Activated naive CD8-positive, alpha-beta T cell (primary cell): ENCODE data around the gene ATP8B4.

Experiments
- H3K27ac Mint-ChIP-seq: one replicate; pipeline ENCODE4 v1.8.0; 2021; ENCODE audit warnings: mixed read lengths
- H3K27me3 Mint-ChIP-seq: one replicate; pipeline ENCODE4 v1.8.0; 2021; ENCODE audit warnings: mixed read lengths
- H3K36me3 Mint-ChIP-seq: one replicate; pipeline ENCODE4 v1.8.0; 2021; ENCODE audit warnings: mixed read lengths
- H3K4me1 Mint-ChIP-seq: one replicate; pipeline ENCODE4 v1.8.0; 2021; ENCODE audit warnings: low read depth, mixed read lengths
- H3K4me3 Mint-ChIP-seq: one replicate; pipeline ENCODE4 v1.8.0; 2021; ENCODE audit warnings: mild to moderate bottlenecking, mixed read lengths
- H3K9me3 Mint-ChIP-seq: one replicate; pipeline ENCODE4 v1.8.0; 2021; ENCODE audit warnings: low read depth, mixed read lengths

Gene ATP8B4

DNA sequence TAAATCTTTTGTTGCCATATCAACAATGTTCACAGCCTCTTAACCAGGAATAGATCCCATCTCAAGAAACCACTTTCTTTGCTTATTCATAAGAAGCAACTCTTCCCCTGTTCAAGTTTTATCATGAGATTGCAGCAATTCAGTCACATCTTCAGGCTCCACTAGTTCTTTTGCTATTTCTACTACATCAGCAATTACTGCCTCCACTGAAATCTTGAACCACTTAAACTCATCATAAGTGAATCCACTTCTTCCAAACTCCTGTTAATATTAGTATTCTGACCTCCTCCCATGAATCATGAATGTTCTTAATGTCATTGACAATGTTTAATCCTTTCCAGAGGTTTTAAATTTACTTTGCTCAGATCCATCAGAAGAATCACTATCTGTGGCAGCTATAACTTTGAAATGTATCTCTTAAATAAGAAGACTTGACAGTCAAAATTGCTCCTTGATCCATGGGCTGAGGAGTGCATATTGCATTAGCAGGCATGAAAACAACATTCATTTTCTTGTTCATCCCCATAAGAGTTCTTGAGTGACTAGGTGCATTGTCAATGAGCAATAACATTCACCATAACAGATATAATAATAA lies 292.3 kb downstream of the ATP8B4 start:
- H3K36me3 Mint-ChIP-seq = no peaks in the 10 kb centered on the region
- no peak overlapping the region for H3K4me3 Mint-ChIP-seq
- H3K27ac Mint-ChIP-seq = no peak overlapping the region
- no peaks in the 10 kb centered on the region for H3K4me1 Mint-ChIP-seq
- peaks cover 1% of the 10 kb centered on the region for H3K27me3 Mint-ChIP-seq
- no peaks in the 10 kb centered on the region for H3K9me3 Mint-ChIP-seq

DNA sequence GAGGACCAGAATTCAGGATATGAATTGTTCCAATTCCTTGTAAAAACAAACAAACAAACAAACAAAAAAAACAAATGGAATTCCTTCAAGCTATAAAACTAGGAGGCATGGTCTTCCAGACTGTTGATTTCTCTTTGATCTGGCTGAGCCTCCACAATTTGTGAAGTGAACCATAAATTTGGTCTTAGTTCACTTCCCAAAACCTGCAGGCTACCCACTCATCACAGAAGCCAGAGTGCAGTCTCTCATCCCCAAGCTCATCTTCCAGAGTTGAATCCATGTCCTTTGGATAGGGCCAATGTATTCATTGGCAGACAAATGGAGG lies 294.3 kb downstream of the ATP8B4 start:
- H3K9me3 Mint-ChIP-seq = no peaks in the 10 kb centered on the region
- no peak overlapping the region for H3K4me3 Mint-ChIP-seq
- H3K27ac Mint-ChIP-seq = no peak overlapping the region
- no peaks in the 10 kb centered on the region for H3K36me3 Mint-ChIP-seq
- peaks cover 1% of the 10 kb centered on the region for H3K27me3 Mint-ChIP-seq
- H3K4me1 Mint-ChIP-seq = no peaks in the 10 kb centered on the region

DNA sequence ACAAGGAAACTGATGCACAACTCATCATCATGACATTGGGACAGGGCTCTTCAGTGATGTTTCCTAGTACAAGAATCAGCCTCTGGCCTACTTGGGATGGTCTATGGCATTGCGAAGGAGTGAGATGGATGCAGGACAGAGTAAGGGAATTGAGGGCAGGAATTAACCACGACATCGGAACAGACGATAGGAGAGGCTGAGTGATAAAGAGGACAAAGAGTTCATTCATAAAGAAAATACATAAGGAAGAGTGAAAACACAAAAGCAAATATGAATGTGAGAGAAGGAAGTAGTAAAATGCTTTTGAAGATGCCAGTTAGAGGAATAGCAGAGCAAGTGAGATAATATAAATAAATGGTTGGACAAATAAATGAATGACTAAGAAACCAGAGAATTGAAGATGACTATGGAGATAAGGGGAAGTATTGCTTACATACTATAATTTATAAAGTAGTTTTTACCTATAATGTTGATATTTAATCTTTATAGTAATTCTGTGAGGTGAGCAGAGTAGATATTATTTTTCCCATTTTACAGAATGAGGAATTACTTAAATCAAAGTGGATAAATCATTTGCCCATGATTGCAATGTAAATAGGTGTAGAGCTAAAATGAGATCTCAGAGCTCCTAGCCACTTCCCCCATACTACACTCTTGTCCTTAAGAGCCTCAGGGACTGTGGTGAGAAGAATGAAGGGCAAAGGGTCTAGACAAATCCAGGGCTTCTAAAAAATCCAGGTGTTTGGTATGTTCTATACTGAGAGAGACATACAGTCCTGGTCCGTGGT lies 294.9 kb downstream of the ATP8B4 start:
- Mint-ChIP-seq H3K27ac (no peak overlapping the region), H3K4me3 (no peak overlapping the region), H3K9me3 (no peaks in the 10 kb centered on the region), H3K36me3 (no peaks in the 10 kb centered on the region), H3K4me1 (no peaks in the 10 kb centered on the region), H3K27me3 (peaks cover 1% of the 10 kb centered on the region)

DNA sequence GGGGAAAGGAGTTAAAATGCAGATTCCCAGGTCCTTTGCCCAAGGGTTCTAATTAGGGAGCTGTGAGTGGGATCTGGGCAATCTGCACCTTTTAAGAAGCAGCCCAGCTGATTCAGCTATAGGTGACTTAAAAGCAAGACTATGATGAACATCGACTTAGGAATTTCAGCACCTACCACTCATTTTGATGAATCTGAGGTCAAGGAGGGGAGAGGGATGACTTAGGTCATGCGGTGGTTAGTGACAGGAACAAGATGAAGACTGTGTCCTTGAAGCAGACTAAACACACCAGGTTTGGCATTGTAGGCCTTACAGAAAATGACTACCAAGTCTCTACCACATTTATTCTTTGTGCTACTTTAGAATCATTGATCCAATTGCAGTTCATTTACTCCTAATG lies 301.9 kb downstream of the ATP8B4 start:
- Mint-ChIP-seq H3K27me3 (peaks cover 6% of the 10 kb centered on the region), H3K36me3 (no peaks in the 10 kb centered on the region), H3K4me1 (peaks cover 6% of the 10 kb centered on the region), H3K9me3 (no peaks in the 10 kb centered on the region), H3K4me3 (no peak overlapping the region), H3K27ac (no peak overlapping the region)

DNA sequence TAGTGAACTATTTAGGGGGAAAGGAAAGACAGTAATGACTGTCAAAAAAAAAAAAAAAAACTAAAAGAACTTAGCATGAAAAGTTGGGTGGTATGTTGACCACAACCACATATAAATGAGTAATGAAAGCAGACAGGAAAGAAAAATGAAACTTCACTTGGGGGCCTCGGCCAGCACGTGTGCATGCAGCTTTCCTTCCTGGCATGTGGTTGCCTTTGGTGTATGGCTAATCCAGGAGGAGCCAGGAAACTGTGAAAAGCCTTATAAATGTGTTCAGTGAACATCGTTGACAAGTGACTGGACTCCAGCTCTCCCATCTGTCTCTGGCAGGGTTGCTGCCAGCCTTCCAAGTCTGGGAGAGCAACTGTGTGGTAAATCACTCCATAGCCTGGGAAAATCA lies 303.1 kb downstream of the ATP8B4 start:
- Mint-ChIP-seq H3K27me3 (peaks cover 6% of the 10 kb centered on the region), H3K4me3 (no peak overlapping the region), H3K27ac (no peak overlapping the region), H3K9me3 (no peaks in the 10 kb centered on the region), H3K4me1 (peaks cover 6% of the 10 kb centered on the region), H3K36me3 (no peaks in the 10 kb centered on the region)

DNA sequence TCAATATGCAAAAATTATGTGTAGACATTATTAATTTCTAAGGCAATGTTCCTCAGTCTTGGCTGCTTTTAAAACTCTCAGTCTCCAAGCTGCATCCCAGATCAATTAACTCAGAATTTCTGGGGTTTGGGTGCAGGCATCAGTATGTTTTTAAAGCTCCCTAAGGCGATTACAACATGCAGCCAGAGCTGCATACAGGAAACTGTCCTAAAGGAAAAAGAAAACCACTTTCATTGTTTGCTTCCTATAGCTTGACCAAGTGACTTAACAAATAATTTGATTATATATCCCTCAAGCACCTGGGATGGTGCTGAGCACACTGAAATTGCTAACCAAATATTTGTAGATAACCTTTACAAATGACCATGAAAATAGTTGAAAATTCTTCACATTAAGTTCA lies 303.5 kb downstream of the ATP8B4 start:
- Mint-ChIP-seq H3K36me3 (no peaks in the 10 kb centered on the region), H3K9me3 (no peaks in the 10 kb centered on the region), H3K4me3 (no peak overlapping the region), H3K27ac (no peak overlapping the region), H3K4me1 (peaks cover 6% of the 10 kb centered on the region), H3K27me3 (peaks cover 6% of the 10 kb centered on the region)

DNA sequence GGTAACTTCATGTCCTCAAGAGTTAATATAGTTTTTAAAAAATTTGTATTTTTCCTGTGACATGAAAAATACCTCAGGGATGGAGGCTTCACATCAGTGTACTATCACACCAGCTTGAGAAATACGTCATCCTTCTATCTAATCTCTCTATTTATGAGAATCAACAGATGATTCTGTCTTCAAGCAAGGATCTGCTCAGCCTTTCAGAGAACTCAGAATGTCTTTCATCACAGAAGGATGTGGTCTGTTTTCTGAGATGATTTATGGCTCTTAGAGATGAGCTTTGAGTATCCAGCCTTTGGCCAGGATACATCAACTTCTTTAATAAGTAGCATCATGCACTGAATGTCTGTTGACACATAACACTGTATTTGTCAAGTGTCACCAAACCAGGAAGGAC lies 304.3 kb downstream of the ATP8B4 start:
- Mint-ChIP-seq H3K4me1 (peaks cover 6% of the 10 kb centered on the region), H3K27me3 (peaks cover 6% of the 10 kb centered on the region), H3K4me3 (no peak overlapping the region), H3K36me3 (no peaks in the 10 kb centered on the region), H3K27ac (no peak overlapping the region), H3K9me3 (no peaks in the 10 kb centered on the region)

DNA sequence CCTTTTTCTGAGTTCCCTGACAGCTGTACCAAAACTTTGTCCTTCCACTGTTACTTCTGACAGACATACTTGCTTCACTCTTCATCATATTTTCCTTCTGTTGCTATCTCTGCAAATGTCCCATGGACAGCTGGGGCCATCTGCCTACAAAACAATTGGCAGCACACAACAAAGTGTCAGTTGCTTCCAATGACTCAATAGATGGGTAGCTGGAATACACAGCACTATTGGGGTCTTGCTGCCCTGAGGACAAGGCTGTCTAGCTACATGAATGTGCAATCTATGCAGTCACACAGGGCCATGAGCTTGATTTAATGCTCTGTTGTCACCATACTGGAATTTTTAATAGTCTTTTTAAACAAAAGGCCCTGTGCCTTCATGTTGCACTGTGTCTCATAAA lies 305.4 kb downstream of the ATP8B4 start:
- H3K4me3 Mint-ChIP-seq = no peak overlapping the region
- peaks cover 8% of the 10 kb centered on the region for H3K27me3 Mint-ChIP-seq
- H3K27ac Mint-ChIP-seq = no peak overlapping the region
- peaks cover 6% of the 10 kb centered on the region for H3K4me1 Mint-ChIP-seq
- H3K9me3 Mint-ChIP-seq = no peaks in the 10 kb centered on the region
- H3K36me3 Mint-ChIP-seq = no peaks in the 10 kb centered on the region

DNA sequence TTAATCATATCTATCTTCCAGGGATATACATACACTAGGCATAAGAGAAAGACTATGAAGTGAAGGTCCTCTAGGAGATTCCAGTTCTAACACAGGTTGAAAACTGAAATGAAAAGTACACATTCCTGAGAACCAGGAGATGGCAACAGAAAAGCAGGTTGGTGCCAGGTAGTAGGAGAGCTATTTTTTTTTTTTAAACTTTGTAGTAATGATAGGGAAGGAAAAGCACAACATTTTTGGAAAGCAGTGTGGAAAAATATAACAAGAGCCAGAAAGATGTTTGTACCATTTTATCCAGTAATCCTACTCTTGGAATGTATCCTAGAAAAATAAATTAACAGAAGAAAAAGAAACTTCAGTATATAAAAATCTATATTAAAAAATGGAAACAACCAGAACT lies 308.3 kb downstream of the ATP8B4 start:
- Mint-ChIP-seq H3K4me1 (peaks cover 1% of the 10 kb centered on the region), H3K9me3 (no peaks in the 10 kb centered on the region), H3K27ac (no peak overlapping the region)

DNA sequence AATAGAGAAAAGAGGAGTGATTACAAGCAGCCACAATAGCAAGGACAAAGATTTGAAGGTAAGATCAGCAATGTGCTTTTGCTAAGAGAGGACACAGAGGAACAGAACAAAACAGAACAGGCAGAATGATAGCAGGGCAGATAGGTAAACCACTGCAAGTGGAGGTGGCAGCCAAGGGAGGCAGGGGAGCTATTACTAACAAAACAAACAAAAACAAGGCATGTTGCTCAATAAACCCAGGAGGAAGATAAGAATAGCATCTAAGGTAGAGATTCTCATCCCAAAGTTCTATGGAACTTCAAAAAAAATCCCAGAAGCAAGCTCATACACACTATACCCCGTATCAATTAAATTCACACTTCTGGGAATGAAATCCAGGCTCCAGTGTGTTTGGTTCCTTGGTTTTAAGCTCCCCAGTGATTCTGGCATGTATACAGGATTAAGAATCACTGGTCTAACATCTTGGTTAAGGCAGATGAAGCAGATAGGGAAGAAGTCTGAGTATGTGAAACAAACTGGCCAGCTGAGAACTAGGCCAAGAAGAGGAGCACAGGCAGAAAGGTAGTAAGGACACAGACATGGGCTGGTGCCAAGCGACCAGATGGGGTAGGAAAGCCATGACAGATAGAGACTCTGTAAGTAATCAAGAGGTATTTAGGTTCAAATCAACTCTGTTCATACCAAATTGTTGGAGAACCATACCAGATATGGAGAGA lies 309.0 kb downstream of the ATP8B4 start:
- H3K4me3 Mint-ChIP-seq = no peak overlapping the region
- H3K27ac Mint-ChIP-seq = no peak overlapping the region
- peaks cover under 1% of the 10 kb centered on the region for H3K36me3 Mint-ChIP-seq
- peaks cover 6% of the 10 kb centered on the region for H3K27me3 Mint-ChIP-seq
- no peaks in the 10 kb centered on the region for H3K9me3 Mint-ChIP-seq
- H3K4me1 Mint-ChIP-seq = no peaks in the 10 kb centered on the region

More for the DNA sequence above, 308.3 kb downstream of the ATP8B4 start:
- Mint-ChIP-seq H3K4me3 (no peak overlapping the region), H3K27me3 (peaks cover 7% of the 10 kb centered on the region), H3K36me3 (no peaks in the 10 kb centered on the region)

DNA sequence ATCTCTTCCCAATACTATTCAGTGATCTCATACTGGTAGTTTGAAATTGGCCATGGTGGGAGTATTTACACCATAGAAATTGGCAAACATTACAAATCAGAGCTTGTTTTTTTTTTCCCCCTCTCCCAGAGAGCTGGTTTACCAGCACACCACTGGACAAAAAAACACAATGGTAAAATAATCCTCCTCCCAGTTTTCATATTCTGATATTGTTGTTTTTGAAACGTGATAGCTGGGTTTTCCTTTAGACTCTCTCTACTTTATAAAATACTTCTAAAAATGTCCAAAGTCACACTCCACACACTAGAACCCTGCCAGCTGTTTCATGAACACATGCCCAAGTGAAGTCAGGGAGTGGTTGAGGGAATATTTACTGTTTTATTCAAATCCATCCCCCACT lies 310.7 kb downstream of the ATP8B4 start:
- H3K36me3 Mint-ChIP-seq = peaks cover 5% of the 10 kb centered on the region
- H3K27ac Mint-ChIP-seq = no peak overlapping the region
- no peak overlapping the region for H3K4me3 Mint-ChIP-seq
- peaks cover 7% of the 10 kb centered on the region for H3K9me3 Mint-ChIP-seq
- H3K4me1 Mint-ChIP-seq = no peaks in the 10 kb centered on the region
- H3K27me3 Mint-ChIP-seq = peaks cover 7% of the 10 kb centered on the region
